Testis (tissue), 3 donors: Measurements from ENCODE around the gene DCDC1. TPM values are rescaled to one million over a fixed set of nuclear protein-coding genes. Genes with fewer than 3 reads are reported as not detected.
A peak's percentile ranks its signal among the peaks of the same experiment; 100 is the strongest.

Experiments used
- DNase-seq: peaks from one replicate; pipeline ENCODE4 v3.0.0-alpha.2; 2019
- H3K27ac ChIP-seq, 2 donors: fragments of 200-600 bp; sonication (generic); one replicate each; pipeline ENCODE4 v1.5.1; 2019
- H3K27me3 ChIP-seq: fragments of 200-600 bp; sonication (generic); one replicate; pipeline ENCODE4 v1.5.1; 2019
- H3K36me3 ChIP-seq: fragments of 200-600 bp; sonication (generic); one replicate; pipeline ENCODE4 v1.5.1; 2017; ENCODE audit warnings: low read depth; ENCODE audit errors: missing control alignments
- H3K4me1 ChIP-seq: fragments of 200-600 bp; sonication (generic); one replicate; pipeline ENCODE4 v1.5.1; 2019
- H3K4me3 ChIP-seq, 2 donors: fragments of 200-600 bp; sonication (generic); one replicate each; pipeline ENCODE4 v1.5.1; 2017 to 2019
- H3K9me3 ChIP-seq: fragments of 200-600 bp; sonication (generic); one replicate; pipeline ENCODE4 v1.5.1; 2017
- CTCF ChIP-seq, 3 experiments: fragments of 450-650 bp in 2 of 3; fragments of 200-600 bp in 1 of 3; sonication (generic) in 1 of 3; IDR thresholded peaks; one replicate each; pipeline ENCODE4 v1.5.1; 2016 to 2019; ENCODE audit warnings: antibody characterized with exemption in 3 of 3, mild to moderate bottlenecking in 2 of 3, moderate library complexity in 1 of 3
- POLR2A ChIP-seq: fragments of 450-650 bp; IDR thresholded peaks from one replicate; pipeline ENCODE4 v1.6.1; 2017; ENCODE audit warnings: antibody characterized with exemption, mild to moderate bottlenecking, moderate library complexity
- WGBS, 2 donors: methylation state at CpG; one replicate each; pipeline ENCODE4 v1.1.5; 2018; 5-methylcytosine and 5-hydroxymethylcytosine counted together
- intact Hi-C: fragments of 100-400 bp; cut with DNase I; formaldehyde crosslinking; loops from one replicate; pipeline ENCODE4 v1.15.1; 2023; ENCODE audit warnings: low total_unique reads
- polyA plus RNA-seq: library from polyadenylated mRNA; stranded (reverse); fragments of 350-450 nt; fragmentation: Illumina TruSeq; extraction: RNeasy Lipid Tissue Mini Kit (QIAGEN cat#74804); gene quantifications from one replicate; pipeline ENCODE4 v1.2.3, GENCODE V29; 2014; ENCODE audit warnings: low read depth, low replicate concordance; ENCODE audit not compliant: insufficient read depth
- total RNA-seq, 2 donors: library from RNA; depleted of rRNA; stranded (reverse); fragments of >200 nt; gene quantifications; one replicate each; pipeline ENCODE4 v1.2.3, GENCODE V29; 2016

Gene DCDC1
- total and polyA plus RNA-seq, 3 donors from 2014 or later: 10.4 to 23.7 (median 12.3) TPM

GRCh38 chr11:30916764-30917163 lies 452.8 kb downstream of the DCDC1 start:
- Histone ChIP-seq H3K27ac (no peak overlapping the region), H3K27me3 (no peaks in the 10 kb centered on the region), H3K9me3 (no peaks in the 10 kb centered on the region), H3K36me3 (no peaks in the 10 kb centered on the region), H3K4me3 (no peak overlapping the region), H3K4me1 (no peaks in the 10 kb centered on the region)
- 86 to 90% methylated on average over 4 of the region's 4 CpGs for WGBS, 2 donors
- no peak for DNase-seq
- TF ChIP-seq CTCF (IDR thresholded peaks at IDR 0.05): no peak
- no peak for TF ChIP-seq POLR2A
- intact Hi-C loops: no loop called here

GRCh38 chr11:30914143-30914762 lies 455.3 kb downstream of the DCDC1 start:
- no peaks in the 10 kb centered on the region for H3K9me3 ChIP-seq
- H3K27ac ChIP-seq: no peak overlapping the region
- 33 to 36% methylated on average over 7 to 8 of the region's 8 CpGs for WGBS, 2 donors
- H3K36me3 ChIP-seq: no peaks in the 10 kb centered on the region
- H3K27me3 ChIP-seq: no peaks in the 10 kb centered on the region
- DNase-seq: peak; percentile 80
- H3K4me3 ChIP-seq: no peak overlapping the region
- intact Hi-C loops: no loop called here
- peak; percentile 35 to 61 (median 41) for TF ChIP-seq CTCF (IDR thresholded peaks at IDR 0.05)
- no peak for TF ChIP-seq POLR2A
- H3K4me1 ChIP-seq: no peaks in the 10 kb centered on the region

GRCh38 chr11:30911247-30911646 lies 458.3 kb downstream of the DCDC1 start:
- Histone ChIP-seq H3K27ac (no peak overlapping the region), H3K4me1 (no peaks in the 10 kb centered on the region), H3K4me3 (no peak overlapping the region), H3K9me3 (no peaks in the 10 kb centered on the region), H3K27me3 (no peaks in the 10 kb centered on the region), H3K36me3 (no peaks in the 10 kb centered on the region)
- intact Hi-C loops: no loop called here
- DNase-seq: no peak
- TF ChIP-seq POLR2A (no peak), CTCF (IDR thresholded peaks at IDR 0.05) (no peak)

- Histone ChIP-seq H3K4me1 (no peaks in the 10 kb centered on the region), H3K4me3 (no peak overlapping the region), H3K27ac (no peak overlapping the region), H3K9me3 (no peaks in the 10 kb centered on the region), H3K27me3 (no peaks in the 10 kb centered on the region), H3K36me3 (no peaks in the 10 kb centered on the region)
- WGBS, 2 donors: 82 to 96% methylated on average over 1 of the region's 1 CpG
- DNase-seq: no peak
- intact Hi-C loops: no loop called here
- no peak for TF ChIP-seq CTCF (IDR thresholded peaks at IDR 0.05)
- no peak for TF ChIP-seq POLR2A
Observed at GRCh38 chr11:30908857-30909256, 460.7 kb downstream of the DCDC1 start.

- no peaks in the 10 kb centered on the region for H3K36me3 ChIP-seq
- 85 to 94% methylated on average over 2 of the region's 2 CpGs for WGBS, 2 donors
- H3K27ac ChIP-seq: no peak overlapping the region
- no peaks in the 10 kb centered on the region for H3K4me1 ChIP-seq
- no peak overlapping the region for H3K4me3 ChIP-seq
- H3K27me3 ChIP-seq: no peaks in the 10 kb centered on the region
- no peak for DNase-seq
- H3K9me3 ChIP-seq: no peaks in the 10 kb centered on the region
- TF ChIP-seq POLR2A (no peak), CTCF (IDR thresholded peaks at IDR 0.05) (no peak)
- intact Hi-C loops: no loop called here
Observed at GRCh38 chr11:30908272-30908671, 461.3 kb downstream of the DCDC1 start.
